ENCODE measurements around the gene VEGFB. TPM values are rescaled to one million over a fixed set of nuclear protein-coding genes. Genes with fewer than 3 reads are reported as not detected.

Gene VEGFB
- total RNA-seq, 1 donor from 2014 or later = 12.3 TPM

DNA sequence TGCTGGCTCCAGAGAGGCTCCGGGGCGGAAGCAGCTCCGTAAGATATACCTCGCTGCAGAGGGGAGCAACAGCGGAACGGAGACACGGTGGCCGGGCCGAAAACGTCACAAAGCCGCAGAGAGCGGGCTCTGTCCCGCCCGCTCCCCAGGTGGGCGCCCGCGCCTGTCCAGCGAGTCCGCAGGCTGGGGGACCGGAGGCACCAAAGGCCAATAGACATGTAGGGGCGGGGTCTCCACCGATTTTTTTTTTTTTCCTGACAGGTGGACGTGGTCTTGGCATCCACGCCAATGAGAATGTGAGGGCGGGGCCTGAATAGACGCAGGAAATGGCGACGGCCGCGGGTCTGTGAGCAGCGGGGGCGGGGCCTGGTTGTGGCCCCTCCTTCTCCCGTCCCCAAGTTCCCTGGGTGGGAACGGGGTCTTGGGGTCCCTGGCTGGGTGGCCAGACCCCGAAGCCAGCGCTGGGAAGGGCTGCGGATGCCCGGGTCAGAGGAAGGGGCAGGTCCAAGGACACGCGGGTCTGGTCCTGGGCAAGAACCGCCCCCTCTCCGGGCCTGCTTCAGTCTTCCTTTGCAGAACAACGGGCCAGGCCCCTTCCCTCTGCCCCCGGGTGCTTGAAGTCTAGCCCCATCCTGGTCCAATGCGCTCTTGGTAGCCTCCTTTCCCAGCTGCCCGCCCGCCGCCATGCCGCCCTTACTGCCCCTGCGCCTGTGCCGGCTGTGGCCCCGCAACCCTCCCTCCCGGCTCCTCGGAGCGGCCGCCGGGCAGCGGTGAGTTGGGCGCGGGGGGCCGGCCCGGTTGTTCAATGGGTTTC lies 4.0 kb upstream of the VEGFB start, which contains the start of gene DNAJC4:
Gene DNAJC4 (plus strand): TSS at position 378 of the 814 bp plus-strand sequence. CDS start 307 bp downstream, at position 685.
- Mint-ChIP-seq H3K27me3 (ENCODE audit: unreplicated experiment) (peaks cover 15% of the 10 kb centered on the region), H3K4me1 (ENCODE audit: low read depth, unreplicated experiment) (no peaks in the 10 kb centered on the region), H3K36me3 (ENCODE audit: unreplicated experiment) (no peaks in the 10 kb centered on the region), H3K4me3 (ENCODE audit: unreplicated experiment) (peak within 1 kb of the TSS; percentile 88), H3K9me3 (ENCODE audit: unreplicated experiment) (peaks cover 3% of the 10 kb centered on the region), H3K27ac (ENCODE audit: unreplicated experiment) (peak within 1 kb of the TSS; percentile 40)
- no peak for TF ChIP-seq CTCF (IDR thresholded peaks at IDR 0.05; ENCODE audit: partially characterized antibody, unreplicated experiment)
- peak; percentile 89 for DNase-seq

GRCh38 chr11:64230985-64231365 lies 3.4 kb upstream of the VEGFB start:
- H3K27me3 Mint-ChIP-seq (ENCODE audit: unreplicated experiment) = peaks cover 19% of the 10 kb centered on the region
- peak overlapping the region; percentile 88 for H3K4me3 Mint-ChIP-seq (ENCODE audit: unreplicated experiment)
- H3K4me1 Mint-ChIP-seq (ENCODE audit: low read depth, unreplicated experiment) = no peaks in the 10 kb centered on the region
- TF ChIP-seq CTCF (IDR thresholded peaks at IDR 0.05; ENCODE audit: partially characterized antibody, unreplicated experiment) = no peak
- no peak for DNase-seq
- peaks cover 4% of the 10 kb centered on the region for H3K9me3 Mint-ChIP-seq (ENCODE audit: unreplicated experiment)
- H3K27ac Mint-ChIP-seq (ENCODE audit: unreplicated experiment) = peak overlapping the region; percentile 40
- H3K36me3 Mint-ChIP-seq (ENCODE audit: unreplicated experiment) = no peaks in the 10 kb centered on the region

GRCh38 chr11:64231546-64231945 lies 2.8 kb upstream of the VEGFB start:
- Mint-ChIP-seq H3K4me3 (ENCODE audit: unreplicated experiment) (peak overlapping the region; percentile 88), H3K27ac (ENCODE audit: unreplicated experiment) (no peak overlapping the region), H3K9me3 (ENCODE audit: unreplicated experiment) (peaks cover 4% of the 10 kb centered on the region), H3K36me3 (ENCODE audit: unreplicated experiment) (no peaks in the 10 kb centered on the region), H3K4me1 (ENCODE audit: low read depth, unreplicated experiment) (no peaks in the 10 kb centered on the region), H3K27me3 (ENCODE audit: unreplicated experiment) (peaks cover 19% of the 10 kb centered on the region)
- DNase-seq = no peak
- TF ChIP-seq CTCF (IDR thresholded peaks at IDR 0.05; ENCODE audit: partially characterized antibody, unreplicated experiment) = no peak

- H3K27me3 Mint-ChIP-seq (ENCODE audit: unreplicated experiment) = peaks cover 19% of the 10 kb centered on the region
- H3K4me1 Mint-ChIP-seq (ENCODE audit: low read depth, unreplicated experiment) = no peaks in the 10 kb centered on the region
- no peaks in the 10 kb centered on the region for H3K36me3 Mint-ChIP-seq (ENCODE audit: unreplicated experiment)
- TF ChIP-seq CTCF (IDR thresholded peaks at IDR 0.05; ENCODE audit: partially characterized antibody, unreplicated experiment) = no peak
- H3K4me3 Mint-ChIP-seq (ENCODE audit: unreplicated experiment) = peak overlapping the region; percentile 88
- no peak for DNase-seq
- peaks cover 4% of the 10 kb centered on the region for H3K9me3 Mint-ChIP-seq (ENCODE audit: unreplicated experiment)
- H3K27ac Mint-ChIP-seq (ENCODE audit: unreplicated experiment) = no peak overlapping the region
These were observed 2.0 kb upstream of the VEGFB start for GRCh38 chr11:64232182-64232966.

DNA sequence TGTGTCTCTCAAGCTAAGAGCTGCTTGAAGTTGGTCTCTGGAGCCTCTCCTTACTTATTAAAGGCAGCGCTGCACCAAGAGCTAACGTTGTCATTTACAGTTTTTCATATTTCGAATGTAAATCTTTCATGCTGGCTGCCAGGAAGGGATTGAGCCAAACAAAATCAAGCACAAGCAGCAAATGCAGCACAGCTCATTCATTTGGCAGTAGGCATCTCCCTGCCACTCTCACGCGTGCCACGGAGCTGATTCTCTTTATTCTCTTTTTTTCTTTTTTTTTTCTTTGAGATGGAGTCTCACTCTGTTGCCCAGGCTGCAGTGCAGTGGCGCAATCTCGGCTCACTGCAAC lies 1.4 kb upstream of the VEGFB start:
- Mint-ChIP-seq H3K4me3 (ENCODE audit: unreplicated experiment) (no peak overlapping the region), H3K27me3 (ENCODE audit: unreplicated experiment) (peaks cover 19% of the 10 kb centered on the region), H3K4me1 (ENCODE audit: low read depth, unreplicated experiment) (no peaks in the 10 kb centered on the region), H3K27ac (ENCODE audit: unreplicated experiment) (no peak overlapping the region), H3K9me3 (ENCODE audit: unreplicated experiment) (peaks cover 4% of the 10 kb centered on the region), H3K36me3 (ENCODE audit: unreplicated experiment) (no peaks in the 10 kb centered on the region)
- TF ChIP-seq CTCF (IDR thresholded peaks at IDR 0.05; ENCODE audit: partially characterized antibody, unreplicated experiment) = no peak
- DNase-seq = no peak

All from glutamatergic neuron (in vitro differentiated cells).